Aortic smooth muscle cell (primary cell): Measurements from ENCODE around the gene PNCK. TPM values are rescaled to one million over a fixed set of nuclear protein-coding genes. Genes with fewer than 3 reads are reported as not detected.

ENCODE experiments used
- total RNA-seq: library from RNA; depleted of rRNA; stranded (reverse); fragments of >200 nt; gene quantifications from 2 replicates; pipeline ENCODE4 v1.2.3, GENCODE V29; 2014

The PNCK gene
- total RNA-seq: under 0.01 and 0.06 TPM in 2 replicates

DNA sequence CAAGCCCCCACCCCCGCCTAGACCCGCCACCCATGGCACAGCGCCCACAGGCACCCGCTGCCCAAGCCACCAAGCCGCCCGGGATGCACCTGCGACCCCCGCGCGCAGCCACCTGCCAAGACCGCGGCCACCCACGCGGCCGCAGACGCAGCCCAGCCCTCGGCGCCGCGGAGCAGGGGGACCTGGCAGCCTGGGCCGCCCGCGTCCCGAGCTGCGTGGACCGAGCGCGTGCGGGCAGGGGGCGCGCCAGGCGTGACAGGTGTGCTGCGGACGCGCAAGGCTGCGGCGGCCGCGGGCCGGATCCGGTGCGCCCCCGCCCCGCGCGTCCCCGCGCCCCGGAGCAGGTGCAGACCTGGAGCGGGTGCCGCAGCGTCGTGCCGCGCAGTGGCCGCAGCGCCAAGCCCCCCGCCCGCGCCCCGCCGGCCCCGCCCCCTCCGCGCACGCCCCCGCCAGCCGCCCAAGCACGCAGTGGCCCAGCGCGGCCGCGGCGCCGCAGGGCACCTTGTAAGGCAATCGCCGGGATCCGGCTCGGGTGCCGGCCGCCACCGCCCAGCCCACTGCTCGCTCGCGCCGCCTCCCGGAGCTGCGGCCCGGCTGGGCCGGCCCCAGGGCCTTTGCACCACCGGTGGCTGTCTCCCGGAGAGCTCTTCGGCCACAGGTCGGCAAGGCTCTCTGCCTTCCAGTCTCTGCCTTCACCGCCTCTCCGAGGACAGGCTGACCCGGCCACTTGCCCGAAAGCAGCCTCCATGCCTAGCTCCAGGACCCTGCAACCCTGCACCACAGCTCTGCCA, at the start of gene PNCK:
Gene PNCK (minus strand): TSS at position 386 of the 791 bp plus-strand sequence. CDS start 737 bp downstream, outside the sequence.

DNA sequence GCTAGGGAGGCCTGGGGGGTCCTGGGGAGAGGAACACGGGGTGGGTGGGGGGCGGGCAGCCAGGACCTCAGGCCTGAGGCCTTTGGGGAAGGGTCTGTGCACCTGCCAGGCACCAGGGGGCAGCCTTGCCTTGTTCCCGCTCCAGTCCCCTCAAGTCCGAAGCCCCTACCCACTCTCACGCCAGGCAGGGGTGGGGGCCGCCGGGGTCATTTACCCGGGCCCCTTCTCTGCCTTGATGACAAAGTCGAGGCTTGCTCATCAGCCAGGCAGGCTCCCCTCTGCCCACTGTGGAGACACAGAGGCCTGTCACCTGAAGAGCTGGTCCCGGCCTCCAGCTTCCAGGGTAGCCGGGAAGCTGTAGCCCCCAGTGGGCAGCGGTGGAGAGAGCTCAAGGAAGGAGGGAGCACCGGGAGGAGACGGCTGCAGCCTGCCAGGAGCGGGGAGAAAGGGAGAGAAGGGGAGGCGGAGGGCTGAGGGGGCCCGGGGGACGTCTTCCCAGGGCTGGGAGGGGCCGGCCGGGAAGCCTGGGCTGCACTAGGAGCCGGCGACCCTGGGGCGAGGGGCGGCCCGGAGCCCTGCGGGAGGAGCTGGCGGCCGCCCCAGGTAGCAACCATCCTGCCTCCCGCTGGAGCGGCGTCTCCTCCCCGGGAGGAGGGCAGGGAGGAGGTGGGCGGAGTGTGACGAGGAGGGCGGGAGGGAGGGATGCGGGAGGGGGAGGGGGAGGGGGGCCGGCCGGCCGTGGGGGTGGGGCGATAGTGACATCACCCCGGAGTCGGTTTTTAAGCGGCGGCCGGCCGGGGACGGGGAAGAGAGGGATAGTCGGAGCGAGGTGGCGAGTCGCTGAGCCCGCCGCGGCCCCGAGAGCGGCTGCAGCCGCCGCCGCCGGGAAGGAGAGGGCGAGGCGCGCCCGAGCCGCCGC, 13.8 kb upstream of the PNCK start, which contains the start of gene SLC6A8:
Gene SLC6A8 (plus strand): TSS at position 806 of the 919 bp plus-strand sequence. CDS start 649 bp downstream, outside the sequence.

GRCh38 chrX:153646620-153647373, 26.8 kb downstream of the PNCK start, which contains the start of gene DUSP9:
TSS of gene DUSP9 (plus strand) at chrX:153647203. CDS start at chrX:153647954, 751 bp downstream.

Other genes starting within 250 kb of the PNCK start
- gene TREX2, start 227.8 kb downstream of the PNCK start, total RNA-seq: 3.5 and 4.9 TPM in 2 replicates
- gene HAUS7, start 203.2 kb downstream of the PNCK start, total RNA-seq: 14.3 TPM in 2 replicates
- 56.3 and 168 TPM in 2 replicates for gene BGN, start 178.8 kb downstream of the PNCK start, total RNA-seq
- gene ATP2B3, start 156.2 kb downstream of the PNCK start, total RNA-seq: not detected in 2 replicates
- 28.3 and 30.9 TPM in 2 replicates for gene CCNQ, start 74.7 kb downstream of the PNCK start, total RNA-seq
- not detected in 2 replicates for gene DUSP9, start 26.6 kb downstream of the PNCK start, total RNA-seq
- 9.5 and 11.9 TPM in 2 replicates for gene SLC6A8, start 14.1 kb upstream of the PNCK start, total RNA-seq
- gene BCAP31, start 50.6 kb upstream of the PNCK start, total RNA-seq: 171 and 208 TPM in 2 replicates
- 13.6 and 14.7 TPM in 2 replicates for gene ABCD1, start 51.0 kb upstream of the PNCK start, total RNA-seq
- 4.3 and 7.5 TPM in 2 replicates for gene PLXNB3, start 90.4 kb upstream of the PNCK start, total RNA-seq
- 0.26 and 0.56 TPM in 2 replicates for gene SRPK3, start 107.2 kb upstream of the PNCK start, total RNA-seq
- gene IDH3G, start 120.6 kb upstream of the PNCK start, total RNA-seq: 57.4 and 67.8 TPM in 2 replicates
- gene SSR4, start 120.9 kb upstream of the PNCK start, total RNA-seq: 168 and 219 TPM in 2 replicates
- gene PDZD4, start 156.7 kb upstream of the PNCK start, total RNA-seq: 0.37 and 0.53 TPM in 2 replicates
- gene L1CAM, start 212.4 kb upstream of the PNCK start, total RNA-seq: under 0.01 and 0.13 TPM in 2 replicates
- gene AVPR2, start 230.9 kb upstream of the PNCK start, total RNA-seq: not detected in 2 replicates